Daoy (cell line): ENCODE measurements around the gene HMCN2. TPM values are rescaled to one million over a fixed set of nuclear protein-coding genes. Genes with fewer than 3 reads are reported as not detected.

Experiments used
- DNase-seq: peaks from one replicate; pipeline ENCODE4 v3.0.0-alpha.2; 2015; ENCODE audit warnings: low read depth
- total RNA-seq: library from RNA; depleted of rRNA; stranded (reverse); fragments of >200 nt; shearing (Covaris generic); gene quantifications from 2 replicates; pipeline ENCODE4 v1.2.3, GENCODE V29; 2014

HMCN2 gene
- total RNA-seq, 1 experiment from 2014 or later: 0.06 TPM

- DNase-seq: no peak
Measured at GRCh38 chr9:130465383-130466096, 200.0 kb downstream of the HMCN2 start.

DNA sequence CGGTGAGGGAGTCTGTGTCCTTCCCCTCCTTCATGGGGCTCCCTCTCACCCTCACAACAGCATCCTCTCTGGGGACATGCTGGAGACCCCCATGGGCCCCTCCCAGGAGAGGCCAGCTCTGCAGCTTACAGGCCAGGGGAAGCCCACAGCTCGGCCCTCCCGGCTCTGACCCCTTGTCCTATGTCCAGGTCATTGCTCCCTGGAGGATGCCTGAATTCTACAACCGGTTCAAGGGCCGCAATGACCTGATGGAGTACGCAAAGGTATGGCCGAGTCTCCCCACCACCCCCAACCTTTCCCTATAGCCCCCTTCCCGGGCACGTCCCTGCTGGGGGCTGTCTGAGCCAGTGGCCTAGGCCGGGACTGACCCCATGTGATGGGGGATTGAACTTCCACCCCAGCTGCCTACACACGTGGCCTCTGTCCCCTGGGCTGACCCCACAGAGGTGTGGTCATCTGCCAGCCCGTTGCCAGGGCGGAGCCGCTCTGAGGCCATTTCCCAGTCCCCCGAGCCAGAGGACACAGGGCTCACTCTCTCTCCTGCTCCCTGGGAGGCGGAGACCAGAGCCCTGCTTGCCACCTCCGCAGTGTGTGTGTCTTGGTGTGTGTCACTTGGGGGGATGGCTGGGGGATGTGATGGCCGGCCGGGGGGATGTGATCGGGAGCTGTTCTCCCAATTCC is 201.1 kb downstream of the HMCN2 start:
- DNase-seq: no peak

DNA sequence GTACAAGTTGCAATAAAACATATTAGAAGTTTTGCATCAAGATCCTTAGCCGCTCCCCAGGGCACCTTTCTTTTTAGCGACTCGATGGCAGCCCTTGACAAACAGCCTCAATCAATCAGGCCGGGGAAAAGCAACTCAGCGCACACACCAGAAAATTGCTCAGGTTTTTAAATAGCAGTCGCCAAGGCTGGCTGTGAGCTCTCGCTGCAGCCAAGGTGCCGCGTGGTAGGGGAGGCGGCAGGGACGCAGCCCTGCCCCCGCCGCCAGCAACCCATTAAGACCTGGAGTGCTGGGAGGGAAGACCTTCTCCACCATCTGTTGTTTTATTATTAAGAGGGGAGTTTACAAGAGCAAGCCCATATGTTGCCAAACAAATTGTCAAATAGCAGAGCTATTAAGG is 201.8 kb downstream of the HMCN2 start:
- no peak for DNase-seq

DNA sequence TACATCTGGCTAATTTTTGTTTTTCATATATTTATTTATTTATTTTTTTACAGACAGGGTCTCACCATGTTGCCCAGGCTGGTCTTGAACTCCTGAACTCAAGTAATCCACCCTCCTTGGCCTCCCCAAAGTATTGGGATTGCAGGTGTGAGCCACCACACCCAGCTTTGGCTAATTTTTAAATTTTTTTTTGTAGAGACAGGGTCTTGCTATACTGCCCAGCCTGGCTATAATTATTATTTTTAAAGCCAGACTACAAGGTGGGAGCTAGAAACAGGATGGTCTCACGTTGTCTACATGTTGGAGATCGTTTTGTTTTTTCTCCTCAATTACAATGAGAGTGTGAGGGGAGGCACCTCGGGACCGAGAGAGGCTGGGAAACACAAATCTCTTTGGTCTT is 203.0 kb downstream of the HMCN2 start:
- no peak for DNase-seq

DNA sequence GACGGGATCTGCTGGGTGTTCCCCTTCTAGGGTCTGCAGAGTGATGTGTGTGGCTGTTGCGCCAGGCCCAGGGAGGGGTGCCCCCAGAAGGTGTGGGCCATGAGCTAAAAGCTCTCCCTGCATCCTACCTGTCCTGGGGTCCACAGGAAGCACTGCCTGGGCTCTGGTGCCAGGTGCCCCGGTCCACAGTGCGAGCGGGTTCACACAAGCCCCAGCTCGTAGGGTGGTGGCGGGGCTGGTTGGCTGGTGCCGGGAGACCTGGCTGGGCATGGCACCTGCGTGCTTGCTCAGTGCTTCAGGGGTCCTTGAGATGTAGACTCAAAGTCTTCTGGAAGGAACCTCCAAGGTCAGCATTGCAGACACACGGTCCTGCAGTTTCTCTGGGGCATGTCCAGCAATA is 204.7 kb downstream of the HMCN2 start:
- DNase-seq: no peak

DNA sequence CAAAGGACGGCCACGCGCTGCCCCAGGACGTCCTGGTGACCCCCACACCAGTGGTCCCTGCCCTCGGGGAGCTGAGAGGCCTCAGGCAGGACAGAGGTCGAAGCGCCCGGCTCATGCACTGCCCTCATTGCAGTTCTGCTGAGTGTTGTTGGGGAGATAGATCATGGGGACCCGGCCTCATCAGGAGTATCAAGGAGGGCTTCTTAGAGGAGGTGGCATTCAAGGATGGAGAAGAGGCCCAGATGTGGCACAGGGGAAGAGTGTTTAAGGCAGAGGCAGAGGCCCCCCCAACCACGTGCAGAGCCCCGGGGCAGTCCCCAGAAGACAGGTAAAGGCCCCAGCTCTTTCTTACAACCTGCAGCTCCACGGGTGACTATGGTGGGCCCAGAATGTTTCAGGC is 205.4 kb downstream of the HMCN2 start:
- no peak for DNase-seq

- no peak for DNase-seq
Measured at GRCh38 chr9:130471411-130472183, 206.0 kb downstream of the HMCN2 start.

- DNase-seq: no peak
Measured at GRCh38 chr9:130472184-130472705, 206.7 kb downstream of the HMCN2 start.

DNA sequence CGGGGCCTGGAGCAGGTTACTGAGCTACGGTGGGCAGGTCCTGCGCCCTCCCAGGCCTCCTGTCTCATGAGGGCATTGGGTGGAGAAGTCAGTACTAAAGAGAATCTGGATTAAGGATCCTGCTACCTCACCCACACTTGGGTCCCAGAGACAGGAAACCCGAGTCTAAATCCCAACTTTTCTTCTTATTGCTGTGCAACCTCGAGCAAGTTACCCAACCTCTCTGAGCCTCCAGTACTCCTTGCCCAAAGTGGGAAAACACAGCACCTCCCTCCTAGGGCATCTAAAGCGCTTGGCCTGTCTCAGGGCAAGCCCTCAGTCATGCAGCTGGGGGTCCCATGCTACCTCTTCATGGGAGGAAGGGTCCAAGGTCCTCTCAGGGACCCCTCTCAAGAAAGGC is 207.4 kb downstream of the HMCN2 start:
- no peak for DNase-seq

- DNase-seq: no peak
Measured at GRCh38 chr9:130473566-130473965, 208.0 kb downstream of the HMCN2 start.

GRCh38 chr9:130474106-130474505 is 208.5 kb downstream of the HMCN2 start:
- no peak for DNase-seq

- DNase-seq: no peak
Measured at GRCh38 chr9:130476151-130476730, 210.7 kb downstream of the HMCN2 start.

GRCh38 chr9:130477564-130477963 is 212.0 kb downstream of the HMCN2 start:
- no peak for DNase-seq

GRCh38 chr9:130478152-130478551 is 212.6 kb downstream of the HMCN2 start:
- no peak for DNase-seq

DNA sequence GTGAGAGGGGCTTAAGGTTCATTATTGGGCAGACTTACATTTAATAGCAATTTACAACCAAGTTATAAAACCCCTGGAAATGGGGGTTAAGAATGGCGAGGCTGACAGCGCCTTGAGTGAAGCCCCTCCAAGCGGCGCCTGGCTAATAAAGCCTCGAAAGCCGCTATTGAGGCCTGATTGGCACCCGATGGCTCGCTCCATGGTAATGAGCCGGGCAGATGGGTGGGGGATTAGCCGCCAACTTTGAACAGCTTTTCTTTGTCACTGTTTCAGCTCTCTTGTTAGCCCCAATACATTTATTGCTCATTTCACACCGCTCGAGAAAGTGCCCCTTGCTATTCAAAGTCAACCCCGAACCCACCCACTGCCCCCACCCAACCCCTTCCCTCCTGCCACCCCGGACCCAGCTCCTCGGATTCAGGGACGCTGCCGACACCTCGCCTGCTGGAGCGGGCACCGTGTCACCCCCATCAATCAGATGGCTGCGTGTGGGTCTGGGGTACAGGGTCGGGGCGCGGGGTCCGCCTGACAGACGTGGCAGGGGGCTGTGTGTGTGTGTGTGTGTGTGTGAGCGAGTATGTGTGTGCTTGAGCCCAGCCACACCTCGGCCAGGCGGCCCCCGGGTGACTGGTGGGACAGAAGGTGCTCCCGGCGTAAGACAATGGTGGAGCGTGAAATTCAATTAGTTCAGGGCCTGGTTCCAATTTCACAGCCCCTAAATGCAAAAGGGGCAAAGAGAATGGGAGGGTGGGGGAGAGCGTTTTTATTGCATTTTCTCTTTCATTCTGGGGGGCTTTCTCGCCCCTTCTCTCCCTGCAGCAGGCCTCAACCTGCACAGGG is 213.4 kb downstream of the HMCN2 start:
- no peak for DNase-seq

DNA sequence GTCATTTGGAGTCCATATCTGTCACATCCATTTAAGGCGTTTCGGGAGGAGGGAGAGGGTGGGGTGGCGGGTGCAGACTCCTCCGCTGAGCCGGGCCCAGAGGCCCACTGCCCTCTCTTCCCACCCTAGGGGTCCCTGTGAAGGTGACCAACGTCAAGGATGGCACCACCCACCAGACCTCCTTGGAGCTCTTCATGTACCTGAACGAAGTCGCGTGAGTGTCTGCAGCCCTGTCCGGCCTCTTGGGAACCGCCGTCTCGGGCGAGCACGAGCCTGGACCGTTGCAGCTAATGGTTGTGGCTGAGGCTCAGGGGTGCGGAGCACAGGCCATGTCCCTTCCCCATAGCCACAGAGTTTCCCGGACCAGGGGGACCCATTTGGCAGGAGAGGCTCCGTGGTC is 214.0 kb downstream of the HMCN2 start:
- no peak for DNase-seq

DNA sequence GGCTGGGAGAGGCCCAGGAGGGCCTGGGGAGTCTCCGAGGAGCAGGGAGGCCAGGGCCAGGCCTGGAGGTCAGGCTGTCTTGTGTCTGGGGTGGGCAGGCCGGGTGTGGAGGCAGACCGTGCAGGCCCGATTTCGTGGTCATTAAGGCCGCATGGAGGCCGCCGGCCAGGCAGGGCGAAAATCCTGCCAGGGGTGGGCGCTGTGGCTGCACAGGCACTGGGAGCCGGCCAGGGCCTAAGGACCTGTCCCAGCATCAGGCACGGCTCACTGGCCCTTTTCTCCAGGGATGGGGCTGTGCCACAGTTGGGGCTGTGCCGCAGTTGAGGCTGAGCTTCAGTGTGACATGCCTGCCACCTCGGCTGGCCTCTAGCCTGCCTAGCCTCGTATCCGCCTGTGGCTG is 215.1 kb downstream of the HMCN2 start:
- no peak for DNase-seq

DNA sequence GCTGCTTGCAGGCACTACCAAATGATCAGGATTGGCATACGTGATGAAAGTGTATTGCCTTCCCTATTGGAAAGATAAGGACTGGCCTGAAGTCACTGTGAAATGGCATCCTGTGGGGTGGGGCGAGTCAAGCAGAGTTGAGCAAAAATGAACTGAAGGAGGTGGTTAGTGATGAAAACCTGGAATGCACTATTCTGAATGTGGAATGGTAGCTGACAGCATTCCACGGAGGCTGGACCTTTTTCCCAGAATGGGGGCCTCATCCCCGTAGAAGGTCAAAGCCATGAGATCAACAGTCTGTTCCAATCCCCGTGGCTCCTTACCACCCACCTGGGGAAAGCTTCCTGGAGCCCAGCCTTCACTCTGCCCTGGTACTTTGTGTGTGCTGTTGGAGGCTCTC is 216.9 kb downstream of the HMCN2 start:
- no peak for DNase-seq

DNA sequence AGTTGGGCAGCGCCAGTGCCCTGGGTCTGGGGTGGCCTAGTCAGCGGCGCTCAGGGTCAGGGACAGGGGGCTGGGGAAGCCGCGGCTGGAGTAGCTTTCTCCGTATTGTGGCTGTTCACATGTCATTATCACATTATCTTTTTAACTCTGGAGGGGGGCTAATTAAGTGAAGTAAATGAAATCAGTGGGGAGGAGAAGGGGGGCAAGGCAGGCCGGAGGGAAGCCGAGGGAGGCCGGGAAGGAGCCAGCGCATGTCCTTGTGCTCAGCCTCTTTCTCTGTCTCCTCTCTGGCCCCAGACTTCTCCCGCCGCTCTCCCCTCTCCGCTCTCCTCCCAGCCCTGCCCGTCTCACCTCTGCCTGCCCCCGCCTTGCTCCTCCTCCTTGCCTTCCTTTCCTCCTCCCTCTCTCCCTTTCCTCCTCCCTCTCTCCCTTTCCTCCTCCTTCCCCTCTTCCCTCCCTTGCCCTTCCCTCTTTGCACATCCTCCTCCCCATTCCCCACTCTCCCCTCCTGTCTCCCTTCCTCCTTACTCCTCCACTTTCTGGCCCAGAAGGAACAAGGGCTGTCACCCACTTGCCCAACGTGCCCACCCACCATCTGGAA is 217.9 kb downstream of the HMCN2 start:
- no peak for DNase-seq
